ENCODE measurements around the gene PAX5. TPM values are rescaled to one million over a fixed set of nuclear protein-coding genes. Genes with fewer than 3 reads are reported as not detected.
A peak's percentile ranks its signal among the peaks of the same experiment; 100 is the strongest.

PAX5 gene
- polyA plus RNA-seq, 3 donors = 0.03 to 0.15 TPM; not detected in 1

DNA sequence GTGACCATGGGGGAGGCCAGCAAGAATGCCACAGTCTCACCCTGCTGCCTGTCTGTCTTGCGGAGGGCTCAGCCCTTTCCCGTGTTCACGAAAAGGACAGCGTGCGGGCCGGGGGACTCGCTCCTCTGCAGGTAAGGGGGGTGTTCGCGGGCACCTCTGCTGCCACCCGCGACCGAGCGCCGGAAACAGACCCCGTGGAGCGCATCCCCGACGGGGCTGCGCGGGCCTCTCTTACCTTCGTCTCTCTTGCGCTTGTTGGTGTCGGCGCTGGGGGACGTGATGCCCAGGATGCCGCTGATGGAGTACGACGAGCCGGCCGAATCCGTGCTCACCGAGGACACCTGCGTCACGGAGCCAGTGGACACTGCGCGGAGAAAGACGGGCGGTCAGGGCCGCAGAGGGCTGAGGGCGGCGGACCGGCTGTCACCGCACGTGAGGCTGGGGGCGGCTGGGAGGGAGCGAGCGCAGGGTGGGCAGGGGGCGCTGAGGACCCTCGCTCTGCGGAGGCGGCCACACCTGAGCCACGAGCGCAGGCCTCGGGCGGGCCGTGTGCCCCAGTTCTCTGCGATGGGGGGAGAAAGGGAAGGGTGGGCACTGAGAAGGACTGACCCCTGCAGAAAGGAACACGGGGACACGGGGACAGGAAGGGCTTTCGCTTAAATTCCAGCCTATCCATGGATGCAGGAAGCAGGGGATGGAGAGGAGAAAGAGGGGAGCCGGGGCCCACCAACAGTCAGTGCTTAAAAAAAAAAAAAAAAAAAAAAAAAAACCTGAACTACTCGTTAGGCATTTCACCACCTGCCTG is 31.5 kb downstream of the PAX5 start:
- DNase-seq = no peak
- intact Hi-C loops (cut with micrococcal nuclease) = no loop called here
- Histone ChIP-seq H3K36me3 (replicated peaks in 1 of 2; ENCODE audit: control insufficient read depth in 1 of 2, insufficient read depth in 2 of 2, low read length in 2 of 2) (no peaks in the 10 kb centered on the region), H3K9ac (ENCODE audit: insufficient read depth, low read length, poor library complexity, severe bottlenecking) (no peak overlapping the region), H3K4me1 (ENCODE audit: control insufficient read depth in 1 of 2, insufficient read depth in 2 of 2, low read length in 2 of 2) (no peaks in the 10 kb centered on the region), H3K4me2 (replicated peaks; ENCODE audit: extremely low read depth, low read length, poor library complexity, severe bottlenecking) (no peak overlapping the region), H3K27ac (ENCODE audit: low read depth in 1 of 2, low read length in 2 of 2) (no peak overlapping the region), H3K27me3 (ENCODE audit: control insufficient read depth in 2 of 2, insufficient read depth in 2 of 2, low read length in 2 of 2) (peaks cover 25 to 78% of the 10 kb centered on the region in 2 donors), H3K9me3 (replicated peaks in 1 of 2; ENCODE audit: control insufficient read depth in 1 of 2, insufficient read depth in 1 of 2, low read length in 2 of 2) (peaks cover 0 to 7% of the 10 kb centered on the region in 2 donors), H3K79me2 (ENCODE audit: insufficient read depth, low read length) (no peaks in the 10 kb centered on the region), H2AFZ (ENCODE audit: insufficient read depth, low read depth, low read length, poor library complexity, severe bottlenecking) (no peak overlapping the region), H4K20me1 (ENCODE audit: insufficient read depth, low read length) (no peaks in the 10 kb centered on the region), H3K4me3 (replicated peaks in 1 of 3; ENCODE audit: low read depth in 2 of 3, low read length in 3 of 3) (no peak overlapping the region)
- Mint-ChIP-seq H3K27me3 (ENCODE audit: low read depth in 3 of 3) (peaks cover 59 to 79% (median 62%) of the 10 kb centered on the region in 3 donors), H3K4me3 (peak overlapping the region; percentile 10 to 68), H3K27ac (no peak overlapping the region), H3K4me1 (peaks cover 3% of the 10 kb centered on the region), H3K9me3 (peaks cover 0 to 6% (median 0%) of the 10 kb centered on the region in 7 donors), H3K36me3 (peaks cover 0 to 3% of the 10 kb centered on the region in 2 donors)
- 5% methylated on average over 49 of the region's 62 CpGs for WGBS (ENCODE audit: insufficient coverage)
- TF ChIP-seq, protein P1, sequence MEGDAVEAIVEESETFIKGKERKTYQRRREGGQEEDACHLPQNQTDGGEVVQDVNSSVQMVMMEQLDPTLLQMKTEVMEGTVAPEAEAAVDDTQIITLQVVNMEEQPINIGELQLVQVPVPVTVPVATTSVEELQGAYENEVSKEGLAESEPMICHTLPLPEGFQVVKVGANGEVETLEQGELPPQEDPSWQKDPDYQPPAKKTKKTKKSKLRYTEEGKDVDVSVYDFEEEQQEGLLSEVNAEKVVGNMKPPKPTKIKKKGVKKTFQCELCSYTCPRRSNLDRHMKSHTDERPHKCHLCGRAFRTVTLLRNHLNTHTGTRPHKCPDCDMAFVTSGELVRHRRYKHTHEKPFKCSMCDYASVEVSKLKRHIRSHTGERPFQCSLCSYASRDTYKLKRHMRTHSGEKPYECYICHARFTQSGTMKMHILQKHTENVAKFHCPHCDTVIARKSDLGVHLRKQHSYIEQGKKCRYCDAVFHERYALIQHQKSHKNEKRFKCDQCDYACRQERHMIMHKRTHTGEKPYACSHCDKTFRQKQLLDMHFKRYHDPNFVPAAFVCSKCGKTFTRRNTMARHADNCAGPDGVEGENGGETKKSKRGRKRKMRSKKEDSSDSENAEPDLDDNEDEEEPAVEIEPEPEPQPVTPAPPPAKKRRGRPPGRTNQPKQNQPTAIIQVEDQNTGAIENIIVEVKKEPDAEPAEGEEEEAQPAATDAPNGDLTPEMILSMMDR (IDR thresholded peaks at IDR 0.05) = no peak

DNA sequence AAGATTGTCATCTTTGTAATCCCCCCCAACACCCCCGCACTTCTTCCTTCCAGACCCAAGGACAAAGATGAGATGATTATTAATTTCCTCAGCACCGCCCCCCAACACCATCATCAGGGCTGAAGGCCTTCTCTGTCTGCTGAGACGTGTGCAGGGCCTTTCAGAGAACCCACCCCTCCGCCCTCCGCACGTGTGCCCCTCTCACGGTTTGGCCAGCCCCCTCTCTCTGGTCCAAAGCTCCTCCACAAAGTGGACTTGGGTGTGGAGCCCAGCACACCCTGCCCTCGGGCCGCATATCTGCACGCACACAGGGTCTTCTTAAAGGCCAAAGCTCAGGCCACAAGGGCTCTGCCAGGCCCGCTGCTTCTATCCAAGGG is 32.0 kb downstream of the PAX5 start:
- H3K27me3 Mint-ChIP-seq (ENCODE audit: low read depth in 3 of 3) = peaks cover 63 to 76% (median 63%) of the 10 kb centered on the region in 3 donors
- Histone ChIP-seq H3K36me3 (replicated peaks in 1 of 2; ENCODE audit: control insufficient read depth in 1 of 2, insufficient read depth in 2 of 2, low read length in 2 of 2) (no peaks in the 10 kb centered on the region), H3K27ac (ENCODE audit: low read depth in 1 of 2, low read length in 2 of 2) (no peak overlapping the region), H3K9me3 (replicated peaks in 1 of 2; ENCODE audit: control insufficient read depth in 1 of 2, insufficient read depth in 1 of 2, low read length in 2 of 2) (peaks cover 0 to 7% of the 10 kb centered on the region in 2 donors), H3K4me3 (replicated peaks in 1 of 3; ENCODE audit: low read depth in 2 of 3, low read length in 3 of 3) (no peak overlapping the region), H3K4me2 (replicated peaks; ENCODE audit: extremely low read depth, low read length, poor library complexity, severe bottlenecking) (no peak overlapping the region), H3K27me3 (ENCODE audit: control insufficient read depth in 2 of 2, insufficient read depth in 2 of 2, low read length in 2 of 2) (peaks cover 25 to 74% of the 10 kb centered on the region in 2 donors), H2AFZ (ENCODE audit: insufficient read depth, low read depth, low read length, poor library complexity, severe bottlenecking) (no peak overlapping the region), H3K9ac (ENCODE audit: insufficient read depth, low read length, poor library complexity, severe bottlenecking) (no peak overlapping the region), H4K20me1 (ENCODE audit: insufficient read depth, low read length) (no peaks in the 10 kb centered on the region), H3K79me2 (ENCODE audit: insufficient read depth, low read length) (no peaks in the 10 kb centered on the region), H3K4me1 (ENCODE audit: control insufficient read depth in 1 of 2, insufficient read depth in 2 of 2, low read length in 2 of 2) (no peaks in the 10 kb centered on the region)
- intact Hi-C loops (cut with micrococcal nuclease) = no loop called here
- TF ChIP-seq, protein P1 (IDR thresholded peaks at IDR 0.05) = no peak
- H3K4me3 Mint-ChIP-seq = peak overlapping the region in 1 of 2 donors; percentile 68
- no peak overlapping the region for H3K27ac Mint-ChIP-seq
- DNase-seq = no peak
- peaks cover 0 to 3% of the 10 kb centered on the region in 2 donors for H3K36me3 Mint-ChIP-seq
- peaks cover 3% of the 10 kb centered on the region for H3K4me1 Mint-ChIP-seq
- 59% methylated on average over 7 of the region's 11 CpGs for WGBS (ENCODE audit: insufficient coverage)
- H3K9me3 Mint-ChIP-seq = peaks cover 0 to 6% (median 0%) of the 10 kb centered on the region in 7 donors
